B cell (primary cell): ENCODE measurements around the gene SLC2A4RG. TPM values are rescaled to one million over a fixed set of nuclear protein-coding genes. Genes with fewer than 3 reads are reported as not detected.

ENCODE experiments used
- ATAC-seq: fragments of 200-7000 bp; cut with Tn5 transposase; one replicate; pipeline ENCODE4 v1.10.0; 2021; ENCODE audit warnings: low read depth, mild to moderate bottlenecking, moderate number of reproducible peaks, moderate library complexity
- CTCF ChIA-PET: fragments of 350-600 bp; sonication (Branson Sonifier 250); formaldehyde crosslinking; loops from one replicate; lab custom pipeline; 2021; ENCODE audit warnings: antibody characterized with exemption, inconsistent platforms; lab: Charles Lee
- POLR2A ChIA-PET: fragments of 350-600 bp; sonication (Branson Sonifier 250); formaldehyde crosslinking; loops from one replicate; lab custom pipeline; 2021; ENCODE audit warnings: antibody characterized with exemption; lab: Charles Lee
- DNase-seq: peaks from one replicate; pipeline ENCODE4 v3.0.0; 2013
- H2AFZ ChIP-seq: 2 replicates; pipeline ENCODE4 v1.6.1; 2012; ENCODE audit warnings: mild to moderate bottlenecking, low read depth, low read length; ENCODE audit not compliant: insufficient read depth, poor library complexity, severe bottlenecking
- H3K27ac ChIP-seq, 2 donors: 1 replicate in 1 of 2; 2 replicates in 1 of 2; pipeline ENCODE4 v1.5.1; 2012 to 2013; ENCODE audit warnings: low read length in 2 of 2, mild to moderate bottlenecking in 2 of 2, moderate library complexity in 1 of 2
- H3K27me3 ChIP-seq, 4 experiments: fragments of 200-600 bp in 1 of 4; sonication (generic) in 1 of 4; replicated peaks in 1 of 4; 1 replicate in 2 of 4; 2 replicates in 2 of 4; pipeline versions ENCODE4 v1.6.1 to v1.7.0; 2013 to 2016; ENCODE audit warnings: low read length in 3 of 4, mild to moderate bottlenecking in 2 of 4, mixed read lengths in 1 of 4, moderate library complexity in 1 of 4; ENCODE audit not compliant: insufficient read depth in 4 of 4, control insufficient read depth in 3 of 4; ENCODE audit errors: control extremely low read depth in 1 of 4
- H3K36me3 ChIP-seq, 2 experiments: replicated peaks in 1 of 2; 1 replicate in 1 of 2; 2 replicates in 1 of 2; pipeline versions ENCODE4 v1.6.1 to v1.7.1; 2013; ENCODE audit warnings: low read length in 1 of 2; ENCODE audit not compliant: insufficient read depth in 2 of 2, control insufficient read depth in 1 of 2; ENCODE audit errors: control extremely low read depth in 1 of 2, extremely low read depth in 1 of 2
- H3K4me1 ChIP-seq, 2 donors: fragments of 200-600 bp in 1 of 2; sonication (generic) in 1 of 2; 1 replicate in 1 of 2; 2 replicates in 1 of 2; pipeline versions ENCODE4 v1.5.1 to v1.6.1; 2013 to 2017; ENCODE audit warnings: low read length in 2 of 2; ENCODE audit not compliant: control insufficient read depth in 2 of 2, insufficient read depth in 2 of 2
- H3K4me2 ChIP-seq: replicated peaks from 2 replicates; pipeline ENCODE3; 2012; ENCODE audit warnings: mild to moderate bottlenecking, low read depth, low read length; ENCODE audit not compliant: poor library complexity, severe bottlenecking
- H3K4me3 ChIP-seq, 5 experiments: fragments of 200-600 bp in 1 of 5; sonication (generic) in 1 of 5; 1 replicate in 3 of 5; 2 replicates in 2 of 5; pipeline versions ENCODE4 v1.5.1 to v1.7.0; 2011 to 2016; ENCODE audit warnings: low read length in 4 of 5, mild to moderate bottlenecking in 4 of 5, low read depth in 2 of 5, control low read depth in 1 of 5, moderate library complexity in 1 of 5; ENCODE audit not compliant: insufficient read depth in 1 of 5; ENCODE audit errors: control extremely low read depth in 1 of 5, extremely low read depth in 1 of 5
- H3K79me2 ChIP-seq: fragments of 200-600 bp; sonication (generic); one replicate; pipeline ENCODE4 v1.6.0; 2016; ENCODE audit warnings: low read length; ENCODE audit not compliant: control insufficient read depth, insufficient read depth
- H3K9ac ChIP-seq: fragments of 200-600 bp; sonication (generic); 2 replicates; pipeline ENCODE4 v1.6.1; 2017; ENCODE audit warnings: mild to moderate bottlenecking, low read length, moderate library complexity
- H3K9me3 ChIP-seq, 3 donors: one replicate each; pipeline versions ENCODE4 v1.6.1 to v1.7.1; 2013; ENCODE audit warnings: low read length in 2 of 3; ENCODE audit not compliant: control insufficient read depth in 2 of 3, insufficient read depth in 1 of 3; ENCODE audit errors: control extremely low read depth in 1 of 3
- H4K20me1 ChIP-seq: 2 replicates; pipeline ENCODE4 v1.6.0; 2012; ENCODE audit warnings: mild to moderate bottlenecking, low read length; ENCODE audit not compliant: insufficient read depth, control insufficient read depth, poor library complexity, severe bottlenecking
- H3K27ac Mint-ChIP-seq: one replicate; pipeline ENCODE4 v1.8.0; 2021; ENCODE audit warnings: mixed read lengths
- H3K27me3 Mint-ChIP-seq: one replicate; pipeline ENCODE4 v1.8.0; 2021; ENCODE audit warnings: mixed read lengths
- H3K4me1 Mint-ChIP-seq: one replicate; pipeline ENCODE4 v1.8.0; 2021; ENCODE audit warnings: mixed read lengths
- H3K4me3 Mint-ChIP-seq: one replicate; pipeline ENCODE4 v1.8.0; 2021; ENCODE audit warnings: mixed read lengths
- H3K9me3 Mint-ChIP-seq: one replicate; pipeline ENCODE4 v1.8.0; 2022; ENCODE audit warnings: mixed read lengths; ENCODE audit not compliant: insufficient read depth
- EZH2 ChIP-seq: IDR thresholded peaks from 2 replicates; pipeline ENCODE4 v1.6.1; 2012; ENCODE audit warnings: borderline replicate concordance, low read depth, mild to moderate bottlenecking, moderate library complexity, low read length; ENCODE audit not compliant: insufficient read depth, poor library complexity, severe bottlenecking
- WGBS: methylation state at CpG from one replicate; pipeline ENCODE4 v1.1.5; 2013; ENCODE audit warnings: missing lambda C conversion rate; ENCODE audit not compliant: insufficient coverage; 5-methylcytosine and 5-hydroxymethylcytosine counted together
- intact Hi-C: fragments of 100-400 bp; cut with micrococcal nuclease; formaldehyde crosslinking; loops from one replicate; pipeline ENCODE4 v1.10.0; 2022
- polyA plus RNA-seq: library from polyadenylated mRNA; depleted of rRNA; stranded (reverse); fragments of >200 nt; gene quantifications from 2 replicates; pipeline ENCODE4 v1.2.3, GENCODE V29; 2012
- total RNA-seq, 2 donors: library from RNA; stranded (reverse); fragments of 120-200 nt in 1 of 2; gene quantifications; 1 replicate in 1 of 2; 2 replicates in 1 of 2; pipeline versions ENCODE4 v1.2.3 to v1.2.4, GENCODE V29; 2013 to 2022
- TF ChIP-seq, protein P1 (sequence below): fragments of 200-600 bp; IDR thresholded peaks from one replicate; pipeline ENCODE4 v1.8.0; 2022; ENCODE audit warnings: antibody characterized with exemption, mild to moderate bottlenecking

SLC2A4RG gene
- total and polyA plus RNA-seq, 2 donors (not counting 1 experiment from before 2014, with no cell fraction given) = 39.7 to 49.4 TPM

GRCh38 chr20:63759377-63759901 is 19.9 kb downstream of the SLC2A4RG start:
- no peak overlapping the region for H3K4me3 ChIP-seq
- H3K9ac ChIP-seq = no peak overlapping the region
- no peak overlapping the region for H3K4me2 ChIP-seq
- H4K20me1 ChIP-seq = no peaks in the 10 kb centered on the region
- H3K4me1 ChIP-seq = no peaks in the 10 kb centered on the region
- no peaks in the 10 kb centered on the region for H3K36me3 ChIP-seq
- no peak for DNase-seq
- WGBS = 25% methylated on average over 1 of the region's 7 CpGs
- no peaks in the 10 kb centered on the region for H3K9me3 Mint-ChIP-seq
- H3K27me3 Mint-ChIP-seq = peaks cover 4% of the 10 kb centered on the region
- H3K27ac ChIP-seq = no peak overlapping the region
- H3K4me3 Mint-ChIP-seq = no peak overlapping the region
- H3K9me3 ChIP-seq = no peaks in the 10 kb centered on the region
- no peaks in the 10 kb centered on the region for H3K4me1 Mint-ChIP-seq
- ChIA-PET POLR2A (no interaction called here), CTCF (interaction anchor here (0.7 kb wide), 1 partner anchor 27 kb away, joined by 3 read pairs; no protein-coding TSS in a partner anchor)
- TF ChIP-seq, protein P1, sequence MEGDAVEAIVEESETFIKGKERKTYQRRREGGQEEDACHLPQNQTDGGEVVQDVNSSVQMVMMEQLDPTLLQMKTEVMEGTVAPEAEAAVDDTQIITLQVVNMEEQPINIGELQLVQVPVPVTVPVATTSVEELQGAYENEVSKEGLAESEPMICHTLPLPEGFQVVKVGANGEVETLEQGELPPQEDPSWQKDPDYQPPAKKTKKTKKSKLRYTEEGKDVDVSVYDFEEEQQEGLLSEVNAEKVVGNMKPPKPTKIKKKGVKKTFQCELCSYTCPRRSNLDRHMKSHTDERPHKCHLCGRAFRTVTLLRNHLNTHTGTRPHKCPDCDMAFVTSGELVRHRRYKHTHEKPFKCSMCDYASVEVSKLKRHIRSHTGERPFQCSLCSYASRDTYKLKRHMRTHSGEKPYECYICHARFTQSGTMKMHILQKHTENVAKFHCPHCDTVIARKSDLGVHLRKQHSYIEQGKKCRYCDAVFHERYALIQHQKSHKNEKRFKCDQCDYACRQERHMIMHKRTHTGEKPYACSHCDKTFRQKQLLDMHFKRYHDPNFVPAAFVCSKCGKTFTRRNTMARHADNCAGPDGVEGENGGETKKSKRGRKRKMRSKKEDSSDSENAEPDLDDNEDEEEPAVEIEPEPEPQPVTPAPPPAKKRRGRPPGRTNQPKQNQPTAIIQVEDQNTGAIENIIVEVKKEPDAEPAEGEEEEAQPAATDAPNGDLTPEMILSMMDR = no peak
- TF ChIP-seq EZH2 = no peak
- H3K79me2 ChIP-seq = no peaks in the 10 kb centered on the region
- no peak overlapping the region for H2AFZ ChIP-seq
- ATAC-seq = no peak
- intact Hi-C loops = no loop called here
- H3K27me3 ChIP-seq = no peaks in the 10 kb centered on the region
- no peak overlapping the region for H3K27ac Mint-ChIP-seq

GRCh38 chr20:63765082-63765873 is 25.7 kb downstream of the SLC2A4RG start:
- WGBS = 90% methylated on average over 13 of the region's 16 CpGs
- H3K27ac ChIP-seq = no peak overlapping the region
- no peak overlapping the region for H3K27ac Mint-ChIP-seq
- intact Hi-C loops = no loop called here
- no peak overlapping the region for H3K9ac ChIP-seq
- no peak overlapping the region for H3K4me2 ChIP-seq
- H2AFZ ChIP-seq = no peak overlapping the region
- CTCF ChIA-PET = no interaction called here
- no peaks in the 10 kb centered on the region for H3K9me3 Mint-ChIP-seq
- TF ChIP-seq, protein P1 = no peak
- no peak for TF ChIP-seq EZH2
- H3K4me1 Mint-ChIP-seq = no peaks in the 10 kb centered on the region
- H3K4me3 Mint-ChIP-seq = no peak overlapping the region
- H3K4me1 ChIP-seq = no peaks in the 10 kb centered on the region
- ATAC-seq (no peak), DNase-seq (no peak)
- H3K27me3 ChIP-seq = no peaks in the 10 kb centered on the region
- no peaks in the 10 kb centered on the region for H4K20me1 ChIP-seq
- POLR2A ChIA-PET = no interaction called here
- H3K27me3 Mint-ChIP-seq = peaks cover 4% of the 10 kb centered on the region
- H3K9me3 ChIP-seq = no peaks in the 10 kb centered on the region
- H3K36me3 ChIP-seq = no peaks in the 10 kb centered on the region
- H3K4me3 ChIP-seq = no peak overlapping the region
- H3K79me2 ChIP-seq = no peaks in the 10 kb centered on the region
